K562 (cell line): ENCODE data around the gene C1orf50. TPM values are rescaled to one million over a fixed set of nuclear protein-coding genes. Genes with fewer than 3 reads are reported as not detected.

Experiments used
- ATAC-seq: fragments of 200-7000 bp; cut with Tn5 transposase; 3 replicates; pipeline ENCODE4 v1.9.1; 2020; ENCODE audit warnings: moderate library complexity
- BruUV-seq: library from RNA; stranded (reverse); fragments of 400-500 nt; replicated peaks from 2 replicates; lab custom pipeline; 2021; lab: Mats Ljungman, UMichigan
- CTCF ChIA-PET: fragments of 300-600 bp; formaldehyde crosslinking; extraction: SDS; loops from one replicate; lab custom pipeline; 2021; ENCODE audit warnings: low intra/inter-chr PET ratio; lab: Yijun Ruan, JAX
- POLR2A ChIA-PET: fragments of 300-600, 350-650 bp; sonication (Branson Sonifier 250); formaldehyde crosslinking; extraction: SDS; loops from one replicate; lab custom pipeline; 2021; ENCODE audit warnings: antibody characterized with exemption, inconsistent platforms; lab: Yijun Ruan, JAX
- DNase-seq, 4 experiments: peaks; one replicate each; pipeline versions ENCODE4 v3.0.0 to v3.0.0-alpha.2; 2011 to 2018; ENCODE audit warnings: low spot score in 3 of 4, mixed read lengths in 3 of 4; ENCODE audit errors: extremely low read depth in 1 of 4
- FAIRE-seq: peaks from 2 replicates; lab custom pipeline; 2011; peaks lifted over from hg19 to GRCh38; lab: Jason Lieb, UNC
- H2AFZ ChIP-seq: 2 replicates; pipeline ENCODE4 v1.6.0; 2011; ENCODE audit warnings: low read depth, low read length, control low read depth, inconsistent platforms
- H3K27ac ChIP-seq: fragments of 200-600 bp; 3 replicates; pipeline ENCODE4 v1.8.0; 2011; ENCODE audit warnings: low read depth, mild to moderate bottlenecking, control low read depth, inconsistent platforms, low read length, moderate library complexity, mixed read lengths; ENCODE audit errors: extremely low read depth
- H3K27me3 ChIP-seq, 2 experiments: fragments of 300-600 bp in 1 of 2; 2 replicates in 1 of 2; 3 replicates in 1 of 2; pipeline versions ENCODE4 v1.6.0 to v1.8.0; 2011; ENCODE audit warnings: inconsistent platforms in 2 of 2, low read length in 2 of 2, mild to moderate bottlenecking in 1 of 2, mixed read lengths in 1 of 2, moderate library complexity in 1 of 2; ENCODE audit not compliant: control insufficient read depth in 2 of 2, insufficient read depth in 2 of 2
- H3K36me3 ChIP-seq: fragments of 300-600 bp; 3 replicates; pipeline ENCODE4 v1.8.0; 2011; ENCODE audit warnings: mild to moderate bottlenecking, low read length, inconsistent platforms; ENCODE audit not compliant: control insufficient read depth, insufficient read depth
- H3K4me1 ChIP-seq, 2 experiments: fragments of 200-600 bp in 1 of 2; replicated peaks in 1 of 2; 2 replicates in 1 of 2; 3 replicates in 1 of 2; pipeline versions ENCODE4 v1.5.1 to v1.8.0; 2011; ENCODE audit warnings: inconsistent platforms in 2 of 2, low read length in 2 of 2, mild to moderate bottlenecking in 1 of 2, mixed read lengths in 1 of 2, moderate library complexity in 1 of 2; ENCODE audit not compliant: control insufficient read depth in 2 of 2, insufficient read depth in 2 of 2
- H3K4me2 ChIP-seq: 2 replicates; pipeline ENCODE4 v1.6.1; 2011; ENCODE audit warnings: low read length, control low read depth, inconsistent platforms, mixed read lengths; ENCODE audit not compliant: insufficient read depth
- H3K4me3 ChIP-seq: fragments of 200-600 bp; sonication (generic), shearing (Covaris generic); 2 replicates; pipeline ENCODE4 v1.5.1; 2016; ENCODE audit warnings: control low read depth, inconsistent platforms
- H3K79me2 ChIP-seq: fragments of 200-600 bp; 3 replicates; pipeline ENCODE4 v1.8.0; 2011; ENCODE audit warnings: low read length, inconsistent platforms; ENCODE audit not compliant: control insufficient read depth, insufficient read depth
- H3K9ac ChIP-seq, 2 experiments: 2 replicates each; pipeline versions ENCODE4 v1.6.0 to v1.6.1; 2011; ENCODE audit warnings: low read depth in 2 of 2, low read length in 2 of 2, control low read depth in 1 of 2, inconsistent platforms in 1 of 2, mild to moderate bottlenecking in 1 of 2, mixed read lengths in 1 of 2; ENCODE audit not compliant: insufficient read depth in 1 of 2
- H3K9me1 ChIP-seq: one replicate; pipeline ENCODE4 v1.6.0; 2011; ENCODE audit warnings: inconsistent platforms, mild to moderate bottlenecking, low read length, moderate library complexity; ENCODE audit not compliant: control insufficient read depth, insufficient read depth
- H3K9me3 ChIP-seq: replicated peaks from 2 replicates; pipeline ENCODE4 v1.5.1; 2011; ENCODE audit warnings: low read depth, low read length, inconsistent platforms; ENCODE audit not compliant: control insufficient read depth, insufficient read depth
- H4K20me1 ChIP-seq: replicated peaks from 2 replicates; pipeline ENCODE4 v1.6.1; 2011; ENCODE audit warnings: low read length, inconsistent platforms, mixed read lengths; ENCODE audit not compliant: control insufficient read depth, insufficient read depth
- CBFA2T2 ChIP-seq: fragments of 450-650 bp; conservative IDR thresholded peaks from 2 replicates; pipeline ENCODE4 v1.6.1; 2017; ENCODE audit warnings: mild to moderate bottlenecking
- EP300 ChIP-seq: IDR thresholded peaks from 2 replicates; pipeline ENCODE4 v1.6.1; 2012; ENCODE audit warnings: low read length, improper control_type of control experiment
- KDM2B ChIP-seq: fragments of 250-450 bp; sonication (Bioruptor Pico); IDR thresholded peaks from 2 replicates; pipeline ENCODE4 v1.8.0; 2021; ENCODE audit warnings: mild to moderate bottlenecking, moderate library complexity
- NR2F6 ChIP-seq: fragments of 450-650 bp; formaldehyde crosslinking; IDR thresholded peaks from 2 replicates; pipeline ENCODE4 v1.4.0; 2020; ENCODE audit warnings: mild to moderate bottlenecking
- SIN3A ChIP-seq, 2 experiments: fragments of 150-350 bp in 1 of 2; IDR thresholded peaks; 2 replicates each; pipeline ENCODE4 v1.6.1; 2011 to 2016; ENCODE audit warnings: borderline replicate concordance in 2 of 2, low read depth in 2 of 2, low read length in 2 of 2, mild to moderate bottlenecking in 2 of 2, moderate library complexity in 2 of 2; ENCODE audit not compliant: control insufficient read depth in 1 of 2
- SMC3 ChIP-seq: conservative IDR thresholded peaks from 2 replicates; pipeline ENCODE4 v1.6.1; 2011; ENCODE audit warnings: low read depth, low read length, improper control_type of control experiment; ENCODE audit not compliant: insufficient read depth
- ZNF785 ChIP-seq: fragments of 250-450 bp; sonication (Bioruptor Pico); IDR thresholded peaks from 2 replicates; pipeline ENCODE4 v1.4.0; 2020; ENCODE audit warnings: mild to moderate bottlenecking
- WGBS: fragments of 100-300 bp; shearing (Covaris generic); methylation state at CpG from one replicate; pipeline ENCODE4 v1.1.6; 2016; ENCODE audit warnings: low coverage, mixed read lengths; ENCODE audit not compliant: insufficient coverage; ENCODE audit errors: missing lambda C conversion rate; 5-methylcytosine and 5-hydroxymethylcytosine counted together
- in situ Hi-C: fragments of 300-500 bp; cut with MboI; formaldehyde crosslinking; loops from 4 replicates; pipeline ENCODE4 v1.15.0; 2018; ENCODE audit warnings: inconsistent platforms, mixed read lengths
- intact Hi-C: fragments of 100-400 bp; cut with micrococcal nuclease; formaldehyde crosslinking; loops from 2 replicates; pipeline ENCODE4 v1.14.2; 2022
- polyA plus RNA-seq, 8 experiments: library from polyadenylated mRNA; depleted of rRNA in 4 of 8; stranded (reverse) in 5 of 8; unstranded in 3 of 8; fragments of >200 nt; fragmentation: Nextera tagmentation in 2 of 8; fragmentation: Illumina TruSeq in 1 of 8; extraction: Ambion mirVana in 2 of 8; extraction: Trizol in 1 of 8; gene quantifications; 2 replicates each; pipeline versions ENCODE4 v1.2.1 to v1.2.3, GENCODE V29; 2011 to 2014; ENCODE audit warnings: inconsistent platforms in 1 of 8, missing spikeins in 1 of 8
- total RNA-seq, 7 experiments: library from RNA; depleted of rRNA in 6 of 7; stranded (reverse); fragments of >200 nt in 6 of 7; fragmentation: Illumina TruSeq in 2 of 7; extraction: Trizol in 2 of 7; gene quantifications; 2 replicates each; pipeline versions ENCODE4 v1.2.1 to v1.2.3, GENCODE V29; 2011 to 2021; ENCODE audit warnings: low replicate concordance in 1 of 7
- TF ChIP-seq, protein P1 (sequence below), 2 experiments: fragments of 200-800 bp in 1 of 2; sonication (Bioruptor generic) in 1 of 2; sonication (generic) in 1 of 2; formaldehyde crosslinking in 1 of 2; IDR thresholded peaks in 1 of 2; conservative IDR thresholded peaks in 1 of 2; 2 replicates each; pipeline versions ENCODE4 v1.5.0 to v1.6.1; 2016 to 2020; ENCODE audit warnings: missing compliant biosample characterization in 1 of 2, missing genetic modification characterization in 1 of 2, missing genetic modification reagents in 1 of 2
- TF ChIP-seq, protein P2 (sequence below): fragments of 250-450 bp; sonication (Bioruptor Pico); IDR thresholded peaks from 2 replicates; pipeline ENCODE4 v1.9.0; 2021; ENCODE audit warnings: mild to moderate bottlenecking
- TF ChIP-seq, protein P3 (sequence below): fragments of 450-650 bp; IDR thresholded peaks from 2 replicates; pipeline ENCODE4 v1.6.1; 2016; ENCODE audit warnings: missing biosample characterization, missing genetic modification characterization
- TF ChIP-seq, protein P4 (sequence below): fragments of 250-450 bp; sonication (Bioruptor Pico); IDR thresholded peaks from 2 replicates; pipeline ENCODE4 v1.5.1; 2021; ENCODE audit warnings: mild to moderate bottlenecking
- TF ChIP-seq, protein P5 (sequence below), 2 experiments: fragments of 450-650 bp in 1 of 2; sonication (generic) in 1 of 2; formaldehyde crosslinking in 1 of 2; IDR thresholded peaks in 1 of 2; conservative IDR thresholded peaks in 1 of 2; 2 replicates each; pipeline versions ENCODE4 v1.6.1 to v1.8.1; 2016 to 2023; ENCODE audit warnings: mild to moderate bottlenecking in 2 of 2, moderate library complexity in 2 of 2, inconsistent platforms in 1 of 2, missing genetic modification reagents in 1 of 2
- TF ChIP-seq, protein P6 (sequence below): fragments of 450-650 bp; IDR thresholded peaks from 2 replicates; pipeline ENCODE4 v1.7.0; 2016; ENCODE audit warnings: borderline replicate concordance

The C1orf50 gene
- total and polyA plus RNA-seq, 9 of the 15 experiments (the other 6 are each of a cell fraction or from before 2014, with no cell fraction given): 0.55 to 13.9 (median 5.2) TPM

DNA sequence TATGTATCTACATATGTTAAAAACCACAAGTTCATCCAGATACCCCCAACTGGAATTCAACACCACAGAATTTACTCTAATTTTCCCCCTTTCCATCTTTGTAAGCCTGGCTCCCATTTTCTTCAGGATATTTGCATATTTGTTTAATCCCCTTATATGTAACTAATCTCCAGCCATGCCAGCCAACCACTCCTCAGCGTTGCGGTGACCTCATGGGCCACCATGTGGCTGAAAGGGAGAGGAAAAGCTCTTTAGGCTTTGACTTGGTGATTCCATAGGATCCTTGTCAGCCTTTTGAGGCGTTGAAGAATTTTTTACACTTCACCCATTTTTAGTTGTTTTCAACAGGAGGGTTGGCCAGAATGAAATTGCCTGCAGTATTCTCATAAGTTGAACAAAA, 37.0 kb upstream of the C1orf50 start:
- intact Hi-C loops (loop anchor here (5.0 to 10.0 kb wide), 3 partner anchors 218 to 585 kb away; no protein-coding TSS in a partner anchor), in situ Hi-C loops (loop anchor here (5.0 to 25.0 kb wide), 2 partner anchors 143 to 588 kb away; no protein-coding TSS in a partner anchor)
- ChIA-PET CTCF (interaction anchor here (0.9 kb wide), 1 partner anchor 553 kb away, joined by 3 read pairs; no protein-coding TSS in a partner anchor), POLR2A (interaction anchor here (0.6 to 0.7 kb wide), 4 partner anchors 36 to 413 kb away, joined by 3 read pairs; no protein-coding TSS in a partner anchor)
- peak in 3 of 4 experiments; percentile 49 to 56 (median 56) for DNase-seq
- Histone ChIP-seq H2AFZ (peak overlapping the region; percentile 10), H3K36me3 (no peaks in the 10 kb centered on the region), H3K79me2 (no peaks in the 10 kb centered on the region), H3K9me3 (no peaks in the 10 kb centered on the region), H3K27ac (no peak overlapping the region), H3K9me1 (no peaks in the 10 kb centered on the region), H3K9ac (no peak overlapping the region), H3K4me2 (no peak overlapping the region), H3K27me3 (peaks cover 2 to 21% of the 10 kb centered on the region in 2 experiments; a peak in 3 of 5 replicates), H3K4me1 (peaks cover 0 to 1% of the 10 kb centered on the region in 2 experiments; a peak in 2 of 5 replicates), H4K20me1 (no peaks in the 10 kb centered on the region), H3K4me3 (no peak overlapping the region)
- 18% methylated on average over 3 of the region's 3 CpGs for WGBS
- peak; percentile 86 for FAIRE-seq
- ATAC-seq: peak; percentile 80
- no TSS peak for BruUV-seq
- TF ChIP-seq, protein P1, sequence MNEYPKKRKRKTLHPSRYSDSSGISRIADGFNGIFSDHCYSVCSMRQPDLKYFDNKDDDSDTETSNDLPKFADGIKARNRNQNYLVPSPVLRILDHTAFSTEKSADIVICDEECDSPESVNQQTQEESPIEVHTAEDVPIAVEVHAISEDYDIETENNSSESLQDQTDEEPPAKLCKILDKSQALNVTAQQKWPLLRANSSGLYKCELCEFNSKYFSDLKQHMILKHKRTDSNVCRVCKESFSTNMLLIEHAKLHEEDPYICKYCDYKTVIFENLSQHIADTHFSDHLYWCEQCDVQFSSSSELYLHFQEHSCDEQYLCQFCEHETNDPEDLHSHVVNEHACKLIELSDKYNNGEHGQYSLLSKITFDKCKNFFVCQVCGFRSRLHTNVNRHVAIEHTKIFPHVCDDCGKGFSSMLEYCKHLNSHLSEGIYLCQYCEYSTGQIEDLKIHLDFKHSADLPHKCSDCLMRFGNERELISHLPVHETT (CRISPR knock-in tag; conservative IDR thresholded peaks at IDR 0.05 in 1 of 2, IDR thresholded peaks at IDR 0.05 in 1 of 2): no peak
- TF ChIP-seq CBFA2T2: no peak
- TF ChIP-seq, protein P2, sequence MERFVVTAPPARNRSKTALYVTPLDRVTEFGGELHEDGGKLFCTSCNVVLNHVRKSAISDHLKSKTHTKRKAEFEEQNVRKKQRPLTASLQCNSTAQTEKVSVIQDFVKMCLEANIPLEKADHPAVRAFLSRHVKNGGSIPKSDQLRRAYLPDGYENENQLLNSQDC (CRISPR knock-in tag): no peak
- TF ChIP-seq SIN3A (IDR thresholded peaks at IDR 0.05; ENCODE audit: borderline replicate concordance in 2 of 2, control insufficient read depth in 1 of 2, low read depth in 2 of 2, low read length in 2 of 2): no peak
- TF ChIP-seq, protein P3, sequence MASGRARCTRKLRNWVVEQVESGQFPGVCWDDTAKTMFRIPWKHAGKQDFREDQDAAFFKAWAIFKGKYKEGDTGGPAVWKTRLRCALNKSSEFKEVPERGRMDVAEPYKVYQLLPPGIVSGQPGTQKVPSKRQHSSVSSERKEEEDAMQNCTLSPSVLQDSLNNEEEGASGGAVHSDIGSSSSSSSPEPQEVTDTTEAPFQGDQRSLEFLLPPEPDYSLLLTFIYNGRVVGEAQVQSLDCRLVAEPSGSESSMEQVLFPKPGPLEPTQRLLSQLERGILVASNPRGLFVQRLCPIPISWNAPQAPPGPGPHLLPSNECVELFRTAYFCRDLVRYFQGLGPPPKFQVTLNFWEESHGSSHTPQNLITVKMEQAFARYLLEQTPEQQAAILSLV (tag): no peak
- no peak for TF ChIP-seq NR2F6 (CRISPR knock-in tag)
- TF ChIP-seq, protein P4, sequence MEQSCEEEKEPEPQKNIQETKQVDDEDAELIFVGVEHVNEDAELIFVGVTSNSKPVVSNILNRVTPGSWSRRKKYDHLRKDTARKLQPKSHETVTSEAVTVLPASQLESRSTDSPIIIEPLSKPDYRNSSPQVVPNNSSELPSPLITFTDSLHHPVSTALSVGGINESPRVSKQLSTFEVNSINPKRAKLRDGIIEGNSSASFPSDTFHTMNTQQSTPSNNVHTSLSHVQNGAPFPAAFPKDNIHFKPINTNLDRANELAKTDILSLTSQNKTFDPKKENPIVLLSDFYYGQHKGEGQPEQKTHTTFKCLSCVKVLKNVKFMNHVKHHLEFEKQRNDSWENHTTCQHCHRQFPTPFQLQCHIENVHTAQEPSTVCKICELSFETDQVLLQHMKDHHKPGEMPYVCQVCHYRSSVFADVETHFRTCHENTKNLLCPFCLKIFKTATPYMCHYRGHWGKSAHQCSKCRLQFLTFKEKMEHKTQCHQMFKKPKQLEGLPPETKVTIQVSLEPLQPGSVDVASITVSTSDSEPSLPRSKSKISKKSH (CRISPR knock-in tag): no peak
- TF ChIP-seq, protein P5, sequence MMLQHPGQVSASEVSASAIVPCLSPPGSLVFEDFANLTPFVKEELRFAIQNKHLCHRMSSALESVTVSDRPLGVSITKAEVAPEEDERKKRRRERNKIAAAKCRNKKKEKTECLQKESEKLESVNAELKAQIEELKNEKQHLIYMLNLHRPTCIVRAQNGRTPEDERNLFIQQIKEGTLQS (IDR thresholded peaks at IDR 0.05): 0 out of 2 replicates have a peak, but pooled peaks have one; percentile 27
- TF ChIP-seq, protein P5 (CRISPR knock-in tag; conservative IDR thresholded peaks at IDR 0.05): no peak
- TF ChIP-seq, protein P6, sequence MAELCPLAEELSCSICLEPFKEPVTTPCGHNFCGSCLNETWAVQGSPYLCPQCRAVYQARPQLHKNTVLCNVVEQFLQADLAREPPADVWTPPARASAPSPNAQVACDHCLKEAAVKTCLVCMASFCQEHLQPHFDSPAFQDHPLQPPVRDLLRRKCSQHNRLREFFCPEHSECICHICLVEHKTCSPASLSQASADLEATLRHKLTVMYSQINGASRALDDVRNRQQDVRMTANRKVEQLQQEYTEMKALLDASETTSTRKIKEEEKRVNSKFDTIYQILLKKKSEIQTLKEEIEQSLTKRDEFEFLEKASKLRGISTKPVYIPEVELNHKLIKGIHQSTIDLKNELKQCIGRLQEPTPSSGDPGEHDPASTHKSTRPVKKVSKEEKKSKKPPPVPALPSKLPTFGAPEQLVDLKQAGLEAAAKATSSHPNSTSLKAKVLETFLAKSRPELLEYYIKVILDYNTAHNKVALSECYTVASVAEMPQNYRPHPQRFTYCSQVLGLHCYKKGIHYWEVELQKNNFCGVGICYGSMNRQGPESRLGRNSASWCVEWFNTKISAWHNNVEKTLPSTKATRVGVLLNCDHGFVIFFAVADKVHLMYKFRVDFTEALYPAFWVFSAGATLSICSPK: no peak
- no peak for TF ChIP-seq ZNF785 (CRISPR knock-in tag)
- no peak for TF ChIP-seq KDM2B
- TF ChIP-seq EP300: no peak
- peak; percentile 26; the same call in 1 of the 2 replicates for TF ChIP-seq SMC3
